RWPE2 (cell line): Measurements from ENCODE around the gene IRS2.

Experiments used
- ATAC-seq: fragments of 200-7000 bp; cut with Tn5 transposase; 3 replicates; pipeline ENCODE4 v1.9.1; 2021; ENCODE audit warnings: low read depth
- DNase-seq: peaks from one replicate; pipeline ENCODE4 v3.0.0-alpha.2; 2020; ENCODE audit warnings: low spot score
- H3K27ac ChIP-seq: fragments of 450-650 bp; 2 replicates; pipeline ENCODE4 v1.5.1; 2017; ENCODE audit warnings: mild to moderate bottlenecking; ENCODE audit not compliant: poor library complexity, severe bottlenecking
- H3K27me3 ChIP-seq: fragments of 250-450 bp; sonication (Bioruptor Pico); 2 replicates; pipeline ENCODE4 v1.5.1; 2021; ENCODE audit warnings: mild to moderate bottlenecking, moderate library complexity; ENCODE audit not compliant: insufficient read depth, poor library complexity, severe bottlenecking
- H3K36me3 ChIP-seq: fragments of 250-450 bp; sonication (Bioruptor Pico); 2 replicates; pipeline ENCODE4 v1.5.1; 2020; ENCODE audit warnings: low read depth, mild to moderate bottlenecking, moderate library complexity
- H3K4me1 ChIP-seq: fragments of 250-450 bp; sonication (Bioruptor Pico); 2 replicates; pipeline ENCODE4 v1.5.1; 2021; ENCODE audit warnings: mild to moderate bottlenecking, moderate library complexity; ENCODE audit not compliant: insufficient read depth, poor library complexity, severe bottlenecking
- H3K4me3 ChIP-seq: fragments of 250-450 bp; sonication (Bioruptor Pico); 2 replicates; pipeline ENCODE4 v1.5.1; 2021; ENCODE audit warnings: mild to moderate bottlenecking, moderate library complexity; ENCODE audit not compliant: severe bottlenecking
- H3K9me3 ChIP-seq: fragments of 250-450 bp; sonication (Bioruptor Pico); 2 replicates; pipeline ENCODE4 v1.5.1; 2021; ENCODE audit warnings: mild to moderate bottlenecking, moderate library complexity; ENCODE audit not compliant: severe bottlenecking
- CTCF ChIP-seq: fragments of 450-650 bp; IDR thresholded peaks from one replicate; pipeline ENCODE4 v1.5.1; 2017; ENCODE audit warnings: mild to moderate bottlenecking, moderate library complexity; ENCODE audit not compliant: poor library complexity, severe bottlenecking

IRS2 gene

GRCh38 chr13:109762791-109763190 is 23.6 kb downstream of the IRS2 start:
- Histone ChIP-seq H3K27ac (peak overlapping the region; percentile 61), H3K4me1 (peaks cover 38% of the 10 kb centered on the region), H3K9me3 (no peaks in the 10 kb centered on the region), H3K36me3 (peaks cover 55% of the 10 kb centered on the region), H3K4me3 (no peak overlapping the region), H3K27me3 (no peaks in the 10 kb centered on the region)
- no peak for TF ChIP-seq CTCF
- DNase-seq, result no peak
- ATAC-seq, result no peak

- ATAC-seq (peak; percentile 69), DNase-seq (no peak)
- Histone ChIP-seq H3K36me3 (peaks cover 63% of the 10 kb centered on the region), H3K27ac (peak overlapping the region; percentile 61), H3K4me1 (peaks cover 38% of the 10 kb centered on the region), H3K4me3 (no peak overlapping the region), H3K9me3 (no peaks in the 10 kb centered on the region), H3K27me3 (no peaks in the 10 kb centered on the region)
- TF ChIP-seq CTCF, result no peak
Measured at GRCh38 chr13:109761695-109762094, 24.7 kb downstream of the IRS2 start.

GRCh38 chr13:109760951-109761350 is 25.4 kb downstream of the IRS2 start:
- Histone ChIP-seq H3K9me3 (no peaks in the 10 kb centered on the region), H3K27ac (peak overlapping the region; percentile 61), H3K36me3 (peaks cover 71% of the 10 kb centered on the region), H3K4me3 (no peak overlapping the region), H3K27me3 (no peaks in the 10 kb centered on the region), H3K4me1 (peaks cover 38% of the 10 kb centered on the region)
- DNase-seq (no peak), ATAC-seq (no peak)
- TF ChIP-seq CTCF, result no peak

- no peak for TF ChIP-seq CTCF
- Histone ChIP-seq H3K27ac (peak overlapping the region; percentile 61), H3K9me3 (no peaks in the 10 kb centered on the region), H3K4me3 (no peak overlapping the region), H3K36me3 (peaks cover 76% of the 10 kb centered on the region), H3K4me1 (peaks cover 38% of the 10 kb centered on the region), H3K27me3 (no peaks in the 10 kb centered on the region)
- no peak for DNase-seq
- no peak for ATAC-seq
Measured at GRCh38 chr13:109760402-109760801, 26.0 kb downstream of the IRS2 start.

- peaks cover 79% of the 10 kb centered on the region for H3K36me3 ChIP-seq
- ATAC-seq, result no peak
Measured at GRCh38 chr13:109759609-109760008, 26.8 kb downstream of the IRS2 start.

More at GRCh38 chr13:109759609-109760008, 26.8 kb downstream of the IRS2 start:
- DNase-seq, result no peak
- Histone ChIP-seq H3K4me1 (peaks cover 32% of the 10 kb centered on the region), H3K27ac (no peak overlapping the region), H3K4me3 (no peak overlapping the region), H3K9me3 (no peaks in the 10 kb centered on the region), H3K27me3 (no peaks in the 10 kb centered on the region)
- TF ChIP-seq CTCF, result no peak
